Measurements from ENCODE around the gene PDE4DIP.
"Not testable (repeated sequence)": the region's sequence is repeated elsewhere in the genome, so short reads cannot be mapped to it uniquely, and the experiment has no call there.

Gene PDE4DIP

GRCh38 chr1:148844220-148844619 lies at the start of gene PDE4DIP:
Gene PDE4DIP (plus strand): TSS chr1:148844428. CDS start chr1:148844775, 347 bp downstream.
- peak in 1 of 2 donors; percentile 7 for DNase-seq (ENCODE audit: low read depth in 1 of 2, low spot score in 1 of 2)

- not testable (repeated sequence) for DNase-seq (ENCODE audit: low read depth in 1 of 2, low spot score in 1 of 2)
Measured at GRCh38 chr1:148808268-148808928, 35.8 kb upstream of the PDE4DIP start.

GRCh38 chr1:148808929-148809283 lies 35.3 kb upstream of the PDE4DIP start:
- not testable (repeated sequence) for DNase-seq (ENCODE audit: low read depth in 1 of 2, low spot score in 1 of 2)

- DNase-seq (ENCODE audit: low read depth in 1 of 2, low spot score in 1 of 2), result not testable (repeated sequence)
Measured at GRCh38 chr1:148822180-148822579, 22.0 kb upstream of the PDE4DIP start.

- DNase-seq (ENCODE audit: low read depth in 1 of 2, low spot score in 1 of 2), result not testable (repeated sequence)
Measured at GRCh38 chr1:148823822-148824221, 20.4 kb upstream of the PDE4DIP start.

- DNase-seq (ENCODE audit: low read depth in 1 of 2, low spot score in 1 of 2), result not testable (repeated sequence)
Measured at GRCh38 chr1:148825029-148825428, 19.2 kb upstream of the PDE4DIP start.

- DNase-seq (ENCODE audit: low read depth in 1 of 2, low spot score in 1 of 2), result not testable (repeated sequence)
Measured at GRCh38 chr1:148828531-148828930, 15.7 kb upstream of the PDE4DIP start.

GRCh38 chr1:148828962-148829361 lies 15.3 kb upstream of the PDE4DIP start:
- DNase-seq (ENCODE audit: low read depth in 1 of 2, low spot score in 1 of 2), result not testable (repeated sequence)

GRCh38 chr1:148829365-148829764 lies 14.9 kb upstream of the PDE4DIP start:
- not testable (repeated sequence) for DNase-seq (ENCODE audit: low read depth in 1 of 2, low spot score in 1 of 2)

GRCh38 chr1:148841262-148841661 lies 3.0 kb upstream of the PDE4DIP start:
- DNase-seq (ENCODE audit: low read depth in 1 of 2, low spot score in 1 of 2), result not testable (repeated sequence)

GRCh38 chr1:148844651-148845050 lies 423 bp downstream of the PDE4DIP start:
- not testable (repeated sequence) for DNase-seq (ENCODE audit: low read depth in 1 of 2, low spot score in 1 of 2)

GRCh38 chr1:148845068-148845467 lies 840 bp downstream of the PDE4DIP start:
- DNase-seq (ENCODE audit: low read depth in 1 of 2, low spot score in 1 of 2), result not testable (repeated sequence)

GRCh38 chr1:148850347-148850746 lies 6.1 kb downstream of the PDE4DIP start:
- not testable (repeated sequence) for DNase-seq (ENCODE audit: low read depth in 1 of 2, low spot score in 1 of 2)

- not testable (repeated sequence) for DNase-seq (ENCODE audit: low read depth in 1 of 2, low spot score in 1 of 2)
Measured at GRCh38 chr1:148850840-148851239, 6.6 kb downstream of the PDE4DIP start.

- DNase-seq (ENCODE audit: low read depth in 1 of 2, low spot score in 1 of 2), result not testable (repeated sequence)
Measured at GRCh38 chr1:148851684-148852083, 7.5 kb downstream of the PDE4DIP start.

- DNase-seq (ENCODE audit: low read depth in 1 of 2, low spot score in 1 of 2), result not testable (repeated sequence)
Measured at GRCh38 chr1:148853363-148853762, 9.1 kb downstream of the PDE4DIP start.

- DNase-seq (ENCODE audit: low read depth in 1 of 2, low spot score in 1 of 2), result not testable (repeated sequence)
Measured at GRCh38 chr1:148854063-148854462, 9.8 kb downstream of the PDE4DIP start.

- not testable (repeated sequence) for DNase-seq (ENCODE audit: low read depth in 1 of 2, low spot score in 1 of 2)
Measured at GRCh38 chr1:148855367-148855766, 11.1 kb downstream of the PDE4DIP start.

GRCh38 chr1:148860049-148860448 lies 15.8 kb downstream of the PDE4DIP start:
- not testable (repeated sequence) for DNase-seq (ENCODE audit: low read depth in 1 of 2, low spot score in 1 of 2)

GRCh38 chr1:148860579-148861259 lies 16.5 kb downstream of the PDE4DIP start:
- DNase-seq (ENCODE audit: low read depth in 1 of 2, low spot score in 1 of 2), result not testable (repeated sequence)

GRCh38 chr1:148862590-148862989 lies 18.4 kb downstream of the PDE4DIP start:
- DNase-seq (ENCODE audit: low read depth in 1 of 2, low spot score in 1 of 2), result not testable (repeated sequence)

GRCh38 chr1:148868924-148869633 lies 24.9 kb downstream of the PDE4DIP start:
- DNase-seq (ENCODE audit: low read depth in 1 of 2, low spot score in 1 of 2), result not testable (repeated sequence)
